ENCODE data around the gene NFE2.
"Not testable (repeated sequence)": the region's sequence is repeated elsewhere in the genome, so short reads cannot be mapped to it uniquely, and the experiment has no call there.

NFE2 gene

GRCh38 chr12:54281261-54281638 is 19.6 kb downstream of the NFE2 start:
- DNase-seq: not testable (repeated sequence)

GRCh38 chr12:54280468-54281260 is 20.2 kb downstream of the NFE2 start, which contains the start of gene HNRNPA1:
Gene HNRNPA1 (plus strand): TSS chr12:54280726. CDS start chr12:54280808, 82 bp downstream.
- DNase-seq: peak; percentile 97

- peak; percentile 89 to 96 for DNase-seq
These were observed 21.0 kb downstream of the NFE2 start, which contains the start of gene CBX5 for GRCh38 chr12:54279632-54280467. Gene CBX5 (minus strand): TSS chr12:54280122. CDS start chr12:54257650, 22,472 bp downstream.

GRCh38 chr12:54279227-54279631 is 21.6 kb downstream of the NFE2 start:
- no peak for DNase-seq

GRCh38 chr12:54277823-54278276 is 23.0 kb downstream of the NFE2 start:
- DNase-seq: no peak

- DNase-seq: no peak
These were observed 24.4 kb downstream of the NFE2 start for GRCh38 chr12:54276368-54276767.

- peak; percentile 36 to 54 for DNase-seq
These were observed 26.8 kb downstream of the NFE2 start for GRCh38 chr12:54273981-54274380.

- no peak for DNase-seq
These were observed 28.6 kb downstream of the NFE2 start for GRCh38 chr12:54272214-54272613.

- no peak for DNase-seq
These were observed 30.5 kb downstream of the NFE2 start for GRCh38 chr12:54270345-54270744.

- DNase-seq: no peak
These were observed 34.0 kb downstream of the NFE2 start for GRCh38 chr12:54266852-54267251.

GRCh38 chr12:54265364-54265812 is 35.4 kb downstream of the NFE2 start:
- DNase-seq: no peak

GRCh38 chr12:54262403-54262925 is 38.4 kb downstream of the NFE2 start:
- DNase-seq: no peak

GRCh38 chr12:54261815-54262402 is 38.9 kb downstream of the NFE2 start:
- no peak for DNase-seq

- DNase-seq: no peak
These were observed 41.4 kb downstream of the NFE2 start for GRCh38 chr12:54259194-54260011.

- no peak for DNase-seq
These were observed 42.6 kb downstream of the NFE2 start for GRCh38 chr12:54258201-54258681.

GRCh38 chr12:54257332-54257731 is 43.5 kb downstream of the NFE2 start:
- no peak for DNase-seq

GRCh38 chr12:54253240-54253639 is 47.6 kb downstream of the NFE2 start:
- DNase-seq: no peak

GRCh38 chr12:54251667-54252284 is 49.0 kb downstream of the NFE2 start:
- no peak for DNase-seq

GRCh38 chr12:54249489-54249888 is 51.3 kb downstream of the NFE2 start:
- no peak for DNase-seq

GRCh38 chr12:54246011-54246641 is 54.7 kb downstream of the NFE2 start:
- no peak for DNase-seq
